GM18498 (cell line): Measurements from ENCODE around the gene CLASP1.

ENCODE experiments used
- ATAC-seq: cut with Tn5 transposase; IDR thresholded peaks from one replicate; pipeline ENCODE4 v1.9.1; 2021; ENCODE audit warnings: mild to moderate bottlenecking, moderate library complexity; ENCODE audit not compliant: unreplicated experiment

Gene CLASP1

GRCh38 chr2:121550669-121551068, 98.6 kb downstream of the CLASP1 start:
- ATAC-seq: no peak

- no peak for ATAC-seq
Measured at GRCh38 chr2:121547646-121548045, 101.6 kb downstream of the CLASP1 start.

- ATAC-seq: no peak
Measured at GRCh38 chr2:121545913-121546312, 103.3 kb downstream of the CLASP1 start.

GRCh38 chr2:121545257-121545656, 104.0 kb downstream of the CLASP1 start:
- ATAC-seq: no peak

- ATAC-seq: no peak
Measured at GRCh38 chr2:121541495-121541894, 107.8 kb downstream of the CLASP1 start.

- ATAC-seq: no peak
Measured at GRCh38 chr2:121539750-121540469, 109.4 kb downstream of the CLASP1 start.

GRCh38 chr2:121536850-121537557, 112.3 kb downstream of the CLASP1 start:
- no peak for ATAC-seq

- ATAC-seq: no peak
Measured at GRCh38 chr2:121536347-121536746, 112.9 kb downstream of the CLASP1 start.

GRCh38 chr2:121534007-121534406, 115.3 kb downstream of the CLASP1 start:
- no peak for ATAC-seq

- ATAC-seq: no peak
Measured at GRCh38 chr2:121532894-121533293, 116.4 kb downstream of the CLASP1 start.

- ATAC-seq: no peak
Measured at GRCh38 chr2:121532347-121532766, 116.9 kb downstream of the CLASP1 start.

GRCh38 chr2:121530212-121530705, 119.0 kb downstream of the CLASP1 start:
- ATAC-seq: peak; percentile 67

- peak; percentile 10 for ATAC-seq
Measured at GRCh38 chr2:121529439-121530211, 119.6 kb downstream of the CLASP1 start.

GRCh38 chr2:121527009-121527682, 122.1 kb downstream of the CLASP1 start:
- no peak for ATAC-seq

- no peak for ATAC-seq
Measured at GRCh38 chr2:121524685-121525425, 124.4 kb downstream of the CLASP1 start.

- no peak for ATAC-seq
Measured at GRCh38 chr2:121521359-121521758, 127.9 kb downstream of the CLASP1 start.

GRCh38 chr2:121520641-121520994, 128.6 kb downstream of the CLASP1 start:
- no peak for ATAC-seq

GRCh38 chr2:121519732-121520640, 129.3 kb downstream of the CLASP1 start:
- no peak for ATAC-seq

- no peak for ATAC-seq
Measured at GRCh38 chr2:121519153-121519552, 130.1 kb downstream of the CLASP1 start.
